Kidney epithelial cell (primary cell): ENCODE results near the gene RAD51B. TPM values are rescaled to one million over a fixed set of nuclear protein-coding genes. Genes with fewer than 3 reads are reported as not detected.

Source experiments
- DNase-seq: peaks from one replicate; pipeline ENCODE4 v3.0.0-alpha.2; 2010; ENCODE audit warnings: low read depth
- H3K27me3 ChIP-seq: 2 replicates; pipeline ENCODE4 v1.6.0; 2011; ENCODE audit warnings: low read length; ENCODE audit not compliant: control insufficient read depth, insufficient read depth
- H3K36me3 ChIP-seq: 2 replicates; pipeline ENCODE4 v1.5.1; 2011; ENCODE audit warnings: low read length; ENCODE audit not compliant: control insufficient read depth, insufficient read depth
- H3K4me3 ChIP-seq: 2 replicates; pipeline ENCODE4 v1.5.1; 2011; ENCODE audit warnings: low read depth, mild to moderate bottlenecking, control low read depth, low read length
- total RNA-seq: library from RNA; depleted of rRNA; stranded (reverse); fragments of >200 nt; gene quantifications from 2 replicates; pipeline ENCODE4 v1.2.3, GENCODE V29; 2015
- TF ChIP-seq, protein P1 (sequence below): IDR thresholded peaks from 2 replicates; pipeline ENCODE4 v1.5.1; 2011; ENCODE audit warnings: mild to moderate bottlenecking, moderate library complexity, low read length, control low read depth, inconsistent platforms; ENCODE audit not compliant: insufficient read depth, poor library complexity, severe bottlenecking

RAD51B gene
- total RNA-seq, 1 donor from 2014 or later: 9.5 TPM

DNA sequence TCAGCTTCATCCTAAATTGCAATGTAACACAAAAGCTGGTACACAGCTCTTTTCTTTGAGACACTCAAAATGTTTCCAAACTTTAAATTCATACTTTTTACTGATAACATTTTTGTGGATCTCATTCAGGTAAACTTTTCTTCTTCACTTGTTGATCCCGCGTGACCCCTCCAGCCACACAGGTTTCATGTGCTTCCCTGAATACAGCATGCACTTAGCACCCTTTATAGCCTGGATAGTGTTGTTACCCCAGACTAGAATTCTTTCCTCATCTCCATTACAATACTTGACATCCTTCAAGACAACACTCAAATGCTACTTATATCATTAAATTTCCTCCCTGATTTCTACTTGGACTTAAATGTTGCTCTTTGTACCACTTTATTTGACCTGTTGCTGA, 373.4 kb downstream of the RAD51B start:
- no peak overlapping the region for H3K4me3 ChIP-seq
- no peaks in the 10 kb centered on the region for H3K36me3 ChIP-seq
- H3K27me3 ChIP-seq: no peaks in the 10 kb centered on the region
- TF ChIP-seq, protein P1, sequence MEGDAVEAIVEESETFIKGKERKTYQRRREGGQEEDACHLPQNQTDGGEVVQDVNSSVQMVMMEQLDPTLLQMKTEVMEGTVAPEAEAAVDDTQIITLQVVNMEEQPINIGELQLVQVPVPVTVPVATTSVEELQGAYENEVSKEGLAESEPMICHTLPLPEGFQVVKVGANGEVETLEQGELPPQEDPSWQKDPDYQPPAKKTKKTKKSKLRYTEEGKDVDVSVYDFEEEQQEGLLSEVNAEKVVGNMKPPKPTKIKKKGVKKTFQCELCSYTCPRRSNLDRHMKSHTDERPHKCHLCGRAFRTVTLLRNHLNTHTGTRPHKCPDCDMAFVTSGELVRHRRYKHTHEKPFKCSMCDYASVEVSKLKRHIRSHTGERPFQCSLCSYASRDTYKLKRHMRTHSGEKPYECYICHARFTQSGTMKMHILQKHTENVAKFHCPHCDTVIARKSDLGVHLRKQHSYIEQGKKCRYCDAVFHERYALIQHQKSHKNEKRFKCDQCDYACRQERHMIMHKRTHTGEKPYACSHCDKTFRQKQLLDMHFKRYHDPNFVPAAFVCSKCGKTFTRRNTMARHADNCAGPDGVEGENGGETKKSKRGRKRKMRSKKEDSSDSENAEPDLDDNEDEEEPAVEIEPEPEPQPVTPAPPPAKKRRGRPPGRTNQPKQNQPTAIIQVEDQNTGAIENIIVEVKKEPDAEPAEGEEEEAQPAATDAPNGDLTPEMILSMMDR: no peak
- DNase-seq: no peak

DNA sequence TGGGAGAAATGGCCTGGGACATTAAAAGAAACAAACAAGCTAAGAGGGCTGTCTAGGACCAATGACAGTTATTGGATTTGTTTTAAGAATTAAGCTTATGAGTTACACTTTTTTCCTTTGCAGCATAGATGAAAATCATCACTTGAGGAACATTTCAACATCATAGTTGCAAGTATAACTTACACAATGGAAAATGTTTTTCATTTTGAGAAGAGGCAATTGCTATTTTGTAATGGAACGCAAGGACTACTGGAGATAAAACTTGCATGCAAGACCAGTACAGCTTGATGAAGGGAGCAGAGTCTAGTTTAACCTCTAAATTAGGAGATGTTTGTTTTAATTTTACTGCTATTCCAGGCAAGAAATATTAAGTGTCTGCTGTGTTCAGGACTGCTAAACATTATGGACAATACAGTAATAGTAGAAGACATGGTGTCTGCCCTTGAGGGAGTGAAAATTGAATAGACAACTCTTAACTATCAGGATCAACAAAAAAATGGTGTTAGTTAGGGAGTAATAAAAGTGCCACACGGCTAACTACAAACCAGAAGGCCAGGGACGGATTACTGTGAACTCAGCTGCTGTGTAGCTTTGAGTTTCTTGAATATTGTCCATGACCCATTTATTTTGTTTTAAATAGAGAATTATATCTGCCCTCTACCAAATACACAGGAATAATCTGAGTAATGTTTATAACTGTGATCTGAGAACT, 374.5 kb downstream of the RAD51B start:
- H3K36me3 ChIP-seq: no peaks in the 10 kb centered on the region
- no peaks in the 10 kb centered on the region for H3K27me3 ChIP-seq
- no peak for DNase-seq
- TF ChIP-seq, protein P1: no peak
- H3K4me3 ChIP-seq: no peak overlapping the region

DNA sequence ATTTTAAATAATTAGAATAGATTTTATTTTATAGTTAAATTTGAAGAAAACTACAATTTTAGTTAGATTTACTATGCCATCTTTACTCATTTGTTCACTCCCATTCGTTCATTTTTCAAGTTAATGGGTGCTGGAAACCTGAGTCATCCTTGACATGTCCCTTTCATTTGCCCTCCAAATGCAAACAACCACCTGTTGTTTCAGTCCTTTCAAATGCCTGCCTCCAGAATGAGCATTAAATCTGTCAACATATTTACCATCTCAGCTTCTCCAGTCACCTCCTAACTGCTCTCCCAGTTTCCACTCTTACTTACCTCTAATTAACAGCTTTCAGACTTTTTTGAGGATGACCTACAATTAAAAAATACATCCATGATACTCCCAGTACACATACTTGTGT, 375.5 kb downstream of the RAD51B start:
- no peaks in the 10 kb centered on the region for H3K36me3 ChIP-seq
- no peaks in the 10 kb centered on the region for H3K27me3 ChIP-seq
- TF ChIP-seq, protein P1: no peak
- no peak for DNase-seq
- H3K4me3 ChIP-seq: no peak overlapping the region

DNA sequence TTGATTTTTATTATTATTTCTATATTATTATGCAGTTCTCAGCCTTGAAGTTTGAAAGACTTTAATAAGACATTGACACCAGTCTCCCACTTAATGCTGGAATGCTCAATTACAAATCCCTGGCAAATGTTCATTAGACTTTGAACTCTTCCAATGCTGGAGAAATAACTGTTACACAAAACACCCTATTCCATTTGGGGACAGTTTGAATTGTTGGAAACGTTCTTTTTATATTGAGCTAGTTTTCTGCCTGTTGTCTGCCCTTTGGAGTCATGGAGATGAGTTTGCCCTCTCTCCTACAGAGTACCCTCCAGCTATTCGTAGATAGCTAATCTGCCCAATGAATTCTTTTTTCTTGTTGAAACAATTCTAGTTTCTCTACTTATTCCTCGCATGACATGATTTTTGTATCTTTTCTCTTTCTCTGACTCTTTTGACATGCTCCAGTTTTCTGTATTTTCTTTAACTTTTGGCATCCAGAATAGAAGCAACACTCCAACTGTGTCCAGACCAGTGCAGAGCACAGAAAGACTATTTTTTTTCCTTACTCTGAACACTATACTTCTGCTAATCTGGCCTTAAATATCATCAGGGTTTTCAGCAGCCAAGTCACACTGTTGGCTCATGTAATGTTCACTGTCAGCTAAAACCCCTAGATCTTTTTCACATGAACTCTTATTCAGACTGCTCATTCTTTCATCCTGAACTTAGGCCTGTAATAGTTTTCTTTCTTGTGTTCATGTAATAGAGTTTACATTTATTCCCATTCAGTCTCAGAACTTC, 379.3 kb downstream of the RAD51B start:
- TF ChIP-seq, protein P1: no peak
- no peak for DNase-seq

DNA sequence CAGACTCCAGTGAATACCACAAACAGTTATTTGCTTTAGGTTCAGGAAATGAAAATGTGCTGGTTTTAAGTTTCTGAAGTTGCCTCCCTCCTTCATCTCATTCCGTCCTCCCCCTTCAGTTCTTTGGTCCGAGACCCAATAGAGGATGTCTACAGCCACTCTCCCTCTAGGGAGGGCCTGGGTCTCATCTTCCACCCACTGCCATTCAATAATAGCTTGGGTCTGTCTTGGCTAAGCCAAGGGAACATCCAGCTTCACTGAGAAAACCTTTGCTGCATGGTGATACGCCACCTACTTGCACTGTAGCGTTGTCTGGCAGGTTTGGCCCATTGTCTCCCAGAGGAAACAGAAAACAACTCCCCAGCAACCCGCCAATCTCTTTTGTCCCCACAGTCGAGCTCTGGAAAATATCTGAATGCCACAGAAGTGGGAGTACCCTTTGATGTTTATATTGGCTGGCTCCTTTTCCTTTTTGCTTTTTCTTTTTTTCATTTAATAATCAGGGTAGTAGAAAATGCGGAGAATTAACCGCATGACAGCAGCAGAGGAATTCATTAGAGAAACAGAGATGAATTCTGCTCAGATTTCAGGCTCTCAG, 380.1 kb downstream of the RAD51B start:
- Histone ChIP-seq H3K27me3 (no peaks in the 10 kb centered on the region), H3K4me3 (no peak overlapping the region), H3K36me3 (no peaks in the 10 kb centered on the region)
- TF ChIP-seq, protein P1: peak; percentile 30
- peak; percentile 74 for DNase-seq

More for the DNA sequence above, 379.3 kb downstream of the RAD51B start:
- Histone ChIP-seq H3K36me3 (no peaks in the 10 kb centered on the region), H3K4me3 (no peak overlapping the region), H3K27me3 (no peaks in the 10 kb centered on the region)
